MM.1S (cell line): ENCODE results near the gene TMEM117.

Experiments used
- DNase-seq: peaks from one replicate; pipeline ENCODE4 v3.0.0-alpha.2; 2015
- H2AFZ ChIP-seq: fragments of 300-600 bp; sonication (generic); 2 replicates; pipeline ENCODE4 v1.6.0; 2016; ENCODE audit warnings: antibody characterized with exemption, low read length
- H3F3A ChIP-seq: fragments of 300-600 bp; sonication (generic); 2 replicates; pipeline ENCODE4 v1.6.1; 2016; ENCODE audit warnings: mild to moderate bottlenecking, antibody characterized with exemption, low read length, moderate library complexity, mixed read lengths; ENCODE audit not compliant: insufficient read depth
- H3K27ac ChIP-seq: fragments of 300-600 bp; sonication (generic); 2 replicates; pipeline ENCODE4 v1.5.1; 2016; ENCODE audit warnings: mild to moderate bottlenecking, low read length
- H3K27me3 ChIP-seq: fragments of 300-600 bp; sonication (generic); replicated peaks from 2 replicates; pipeline ENCODE4 v1.6.0; 2016; ENCODE audit warnings: low read length; ENCODE audit not compliant: insufficient read depth
- H3K36me3 ChIP-seq: fragments of 300-600 bp; sonication (generic); replicated peaks from 2 replicates; pipeline ENCODE4 v1.6.1; 2016; ENCODE audit warnings: mild to moderate bottlenecking, low read length, mixed read lengths; ENCODE audit not compliant: insufficient read depth
- H3K4me1 ChIP-seq: fragments of 300-600 bp; sonication (generic); 2 replicates; pipeline ENCODE4 v1.6.1; 2016; ENCODE audit warnings: low read length, mixed read lengths
- H3K4me2 ChIP-seq: fragments of 300-600 bp; sonication (generic); 2 replicates; pipeline ENCODE4 v1.6.0; 2016; ENCODE audit warnings: low read depth, low read length
- H3K4me3 ChIP-seq: fragments of 300-600 bp; sonication (generic); 2 replicates; pipeline ENCODE4 v1.5.1; 2016; ENCODE audit warnings: low read length, mixed read lengths
- H3K79me2 ChIP-seq: fragments of 300-600 bp; sonication (generic); 2 replicates; pipeline ENCODE4 v1.6.1; 2016; ENCODE audit warnings: mixed run types, low read length, mixed read lengths
- H3K9ac ChIP-seq: fragments of 300-600 bp; sonication (generic); 2 replicates; pipeline ENCODE4 v1.6.1; 2016; ENCODE audit warnings: low read length, mixed read lengths
- H3K9me2 ChIP-seq: fragments of 300-600 bp; sonication (generic); replicated peaks from 2 replicates; pipeline ENCODE4 v1.6.1; 2016; ENCODE audit warnings: mild to moderate bottlenecking, low read length, mixed read lengths; ENCODE audit not compliant: insufficient read depth
- H3K9me3 ChIP-seq: fragments of 300-600 bp; sonication (generic); replicated peaks from 2 replicates; pipeline ENCODE4 v1.6.1; 2016; ENCODE audit warnings: mild to moderate bottlenecking, low read length, mixed read lengths; ENCODE audit not compliant: insufficient read depth
- H4K20me1 ChIP-seq: fragments of 300-600 bp; sonication (generic); 2 replicates; pipeline ENCODE4 v1.6.1; 2016; ENCODE audit warnings: mild to moderate bottlenecking, low read length, moderate library complexity, mixed read lengths; ENCODE audit not compliant: insufficient read depth
- CTCF ChIP-seq: fragments of 300-600 bp; sonication (generic); IDR thresholded peaks from 2 replicates; pipeline ENCODE4 v1.5.1; 2016; ENCODE audit warnings: antibody characterized with exemption, low read length, mixed read lengths
- EZH2 ChIP-seq: fragments of 300-600 bp; sonication (generic); optimal IDR thresholded peaks from 2 replicates; pipeline ENCODE3; 2017; ENCODE audit warnings: low read depth, mild to moderate bottlenecking, antibody characterized with exemption, low read length, mixed read lengths
- EZH2phosphoT487 ChIP-seq: fragments of 300-600 bp; sonication (generic); IDR thresholded peaks from 2 replicates; pipeline ENCODE4 v1.6.1; 2018; ENCODE audit warnings: antibody characterized with exemption, low read length

The TMEM117 gene

GRCh38 chr12:44225149-44225510, 389.2 kb downstream of the TMEM117 start:
- TF ChIP-seq EZH2, result no peak
- TF ChIP-seq EZH2phosphoT487, result no peak
- no peak for TF ChIP-seq CTCF
- DNase-seq, result no peak
- Histone ChIP-seq H3K9ac (no peak overlapping the region), H3K4me1 (no peaks in the 10 kb centered on the region), H3K79me2 (no peaks in the 10 kb centered on the region), H3K9me3 (no peaks in the 10 kb centered on the region), H3F3A (no peaks in the 10 kb centered on the region), H4K20me1 (no peaks in the 10 kb centered on the region), H3K27me3 (no peaks in the 10 kb centered on the region), H3K27ac (no peak overlapping the region), H3K4me3 (no peak overlapping the region), H3K9me2 (no peaks in the 10 kb centered on the region), H2AFZ (no peak overlapping the region), H3K4me2 (no peak overlapping the region), H3K36me3 (no peaks in the 10 kb centered on the region)

GRCh38 chr12:44227616-44228015, 391.7 kb downstream of the TMEM117 start:
- no peaks in the 10 kb centered on the region for H3K79me2 ChIP-seq
- no peaks in the 10 kb centered on the region for H3K4me1 ChIP-seq
- H3K27me3 ChIP-seq, result no peaks in the 10 kb centered on the region
- no peaks in the 10 kb centered on the region for H3K9me3 ChIP-seq
- H3K27ac ChIP-seq, result no peak overlapping the region
- no peak overlapping the region for H3K4me3 ChIP-seq
- no peak overlapping the region for H2AFZ ChIP-seq
- no peak overlapping the region for H3K9ac ChIP-seq
- H3K9me2 ChIP-seq, result no peaks in the 10 kb centered on the region
- no peaks in the 10 kb centered on the region for H3K36me3 ChIP-seq
- H3K4me2 ChIP-seq, result no peak overlapping the region
- no peak for TF ChIP-seq CTCF
- no peak for TF ChIP-seq EZH2
- no peak for TF ChIP-seq EZH2phosphoT487
- no peaks in the 10 kb centered on the region for H4K20me1 ChIP-seq
- DNase-seq, result no peak
- no peaks in the 10 kb centered on the region for H3F3A ChIP-seq

- H2AFZ ChIP-seq, result no peak overlapping the region
- no peak overlapping the region for H3K27ac ChIP-seq
- no peaks in the 10 kb centered on the region for H3K9me2 ChIP-seq
- H3K4me1 ChIP-seq, result no peaks in the 10 kb centered on the region
- TF ChIP-seq EZH2phosphoT487, result no peak
- no peak for TF ChIP-seq EZH2
- no peak for TF ChIP-seq CTCF
- no peaks in the 10 kb centered on the region for H3K9me3 ChIP-seq
- no peaks in the 10 kb centered on the region for H3K27me3 ChIP-seq
- no peaks in the 10 kb centered on the region for H3K79me2 ChIP-seq
- no peaks in the 10 kb centered on the region for H3F3A ChIP-seq
- H3K9ac ChIP-seq, result no peak overlapping the region
- DNase-seq, result no peak
- H3K36me3 ChIP-seq, result no peaks in the 10 kb centered on the region
- no peak overlapping the region for H3K4me3 ChIP-seq
- H4K20me1 ChIP-seq, result no peaks in the 10 kb centered on the region
- no peak overlapping the region for H3K4me2 ChIP-seq
These were observed 394.0 kb downstream of the TMEM117 start for GRCh38 chr12:44229846-44230245.

GRCh38 chr12:44235674-44236073, 399.8 kb downstream of the TMEM117 start:
- Histone ChIP-seq H3K9ac (no peak overlapping the region), H2AFZ (no peak overlapping the region)

More at GRCh38 chr12:44235674-44236073, 399.8 kb downstream of the TMEM117 start:
- DNase-seq, result no peak
- TF ChIP-seq EZH2, result no peak
- no peak for TF ChIP-seq EZH2phosphoT487
- no peak for TF ChIP-seq CTCF
- no peaks in the 10 kb centered on the region for H3K4me1 ChIP-seq
- no peaks in the 10 kb centered on the region for H3K9me3 ChIP-seq
- H4K20me1 ChIP-seq, result no peaks in the 10 kb centered on the region
- H3K36me3 ChIP-seq, result no peaks in the 10 kb centered on the region
- H3K4me3 ChIP-seq, result no peak overlapping the region
- H3K79me2 ChIP-seq, result no peaks in the 10 kb centered on the region
- H3K9me2 ChIP-seq, result no peaks in the 10 kb centered on the region
- no peak overlapping the region for H3K27ac ChIP-seq
- no peaks in the 10 kb centered on the region for H3K27me3 ChIP-seq
- no peaks in the 10 kb centered on the region for H3F3A ChIP-seq
- no peak overlapping the region for H3K4me2 ChIP-seq
